Fibroblast of pulmonary artery (primary cell): ENCODE measurements around the gene PLA2G6.

Source experiments
- DNase-seq: peaks from one replicate; pipeline ENCODE4 v3.0.0-alpha.2; 2010; ENCODE audit warnings: low read depth
- H3K4me3 ChIP-seq: replicated peaks from 2 replicates; pipeline ENCODE4 v1.5.1; 2011; ENCODE audit warnings: low read depth, mild to moderate bottlenecking, control low read depth, low read length, moderate library complexity
- CTCF ChIP-seq: IDR thresholded peaks from 2 replicates; pipeline ENCODE4 v1.5.1; 2011; ENCODE audit warnings: mild to moderate bottlenecking, control low read depth, low read length, inconsistent platforms; ENCODE audit errors: missing control alignments

PLA2G6 gene

GRCh38 chr22:38067761-38068360, 113.8 kb downstream of the PLA2G6 start:
- no peak for DNase-seq
- no peak for TF ChIP-seq CTCF
- H3K4me3 ChIP-seq = no peak overlapping the region

- TF ChIP-seq CTCF = no peak
- no peak for DNase-seq
- no peak overlapping the region for H3K4me3 ChIP-seq
Observed at GRCh38 chr22:38067028-38067415, 114.6 kb downstream of the PLA2G6 start.

- DNase-seq = no peak
- TF ChIP-seq CTCF = no peak
- H3K4me3 ChIP-seq = no peak overlapping the region
Observed at GRCh38 chr22:38066381-38067027, 115.1 kb downstream of the PLA2G6 start.

GRCh38 chr22:38065539-38065938, 116.1 kb downstream of the PLA2G6 start:
- no peak for DNase-seq
- no peak for TF ChIP-seq CTCF
- H3K4me3 ChIP-seq = no peak overlapping the region

GRCh38 chr22:38062791-38063190, 118.8 kb downstream of the PLA2G6 start:
- no peak overlapping the region for H3K4me3 ChIP-seq
- no peak for DNase-seq
- TF ChIP-seq CTCF = no peak
